ENCODE measurements around the gene PDF. TPM values are rescaled to one million over a fixed set of nuclear protein-coding genes. Genes with fewer than 3 reads are reported as not detected.
"Not testable (repeated sequence)": the region's sequence is repeated elsewhere in the genome, so short reads cannot be mapped to it uniquely, and the experiment has no call there.

The PDF gene
- total RNA-seq, 1 donor, result 14.8 TPM

GRCh38 chr16:69318177-69318910 is 12.0 kb downstream of the PDF start:
- no peak for DNase-seq (ENCODE audit: low read depth in 2 of 3, low spot score in 2 of 3)

DNA sequence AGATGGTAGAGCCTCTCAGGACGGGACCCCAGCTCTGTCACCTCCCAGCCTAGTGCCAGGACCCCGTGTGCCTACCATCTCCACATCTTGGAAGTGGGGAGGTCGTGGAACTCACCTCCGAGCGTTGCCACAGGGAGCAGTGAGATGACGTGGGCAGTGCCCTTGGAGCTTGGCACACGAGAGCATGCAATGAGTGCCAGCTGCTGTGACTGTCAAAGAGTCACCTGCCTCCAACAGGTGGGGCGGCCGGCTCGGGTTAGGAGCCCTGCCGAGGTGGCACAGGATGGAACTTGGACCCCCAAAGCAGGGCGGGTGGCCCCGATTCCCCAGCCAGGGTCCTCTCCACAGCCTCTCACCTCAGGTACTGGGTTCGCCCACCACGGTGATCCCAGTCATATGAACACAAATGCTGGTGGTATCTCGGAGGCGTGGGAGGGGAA is 13.8 kb downstream of the PDF start:
- DNase-seq (ENCODE audit: low read depth in 2 of 3, low spot score in 2 of 3), result no peak

DNA sequence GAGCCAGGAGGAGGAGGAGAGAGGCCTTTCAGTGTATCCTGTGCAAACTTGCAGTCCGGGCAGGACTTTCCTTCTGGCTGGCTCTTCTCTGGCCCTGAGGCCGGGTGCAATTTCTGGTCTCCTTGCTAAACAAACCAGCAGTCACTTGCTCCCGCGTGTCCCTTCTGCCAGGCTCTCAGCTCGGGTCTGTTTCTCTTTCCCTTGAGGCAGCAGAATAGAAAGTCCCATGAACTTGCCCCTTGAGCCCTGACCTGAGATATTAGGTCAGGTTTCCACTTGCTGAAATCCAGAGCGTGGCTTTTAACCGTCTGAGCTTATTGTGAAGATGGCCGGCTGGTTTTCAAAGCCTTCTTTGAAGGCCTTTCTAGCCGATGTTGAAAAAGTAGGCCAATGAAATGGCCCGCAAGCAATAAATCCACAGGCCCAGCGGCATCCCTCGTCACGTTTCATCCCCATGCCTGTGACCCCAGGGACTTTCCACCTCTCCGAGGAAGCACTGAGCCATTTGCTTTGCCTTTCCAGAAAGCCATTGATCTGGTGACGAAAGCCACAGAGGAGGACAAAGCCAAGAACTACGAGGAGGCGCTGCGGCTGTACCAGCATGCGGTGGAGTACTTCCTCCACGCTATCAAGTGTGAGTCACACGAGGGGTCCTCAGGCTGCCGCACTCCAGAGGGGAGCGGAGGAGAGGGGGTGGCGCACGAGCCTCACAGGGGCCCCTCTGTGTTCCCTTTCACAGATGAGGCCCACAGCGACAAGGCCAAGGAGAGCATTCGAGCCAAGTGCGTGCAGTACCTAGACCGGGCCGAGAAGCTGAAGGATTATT is 14.7 kb downstream of the PDF start:
- no peak for DNase-seq (ENCODE audit: low read depth in 2 of 3, low spot score in 2 of 3)

- no peak for DNase-seq (ENCODE audit: low read depth in 2 of 3, low spot score in 2 of 3)
Measured at GRCh38 chr16:69314534-69314933, 15.9 kb downstream of the PDF start.

DNA sequence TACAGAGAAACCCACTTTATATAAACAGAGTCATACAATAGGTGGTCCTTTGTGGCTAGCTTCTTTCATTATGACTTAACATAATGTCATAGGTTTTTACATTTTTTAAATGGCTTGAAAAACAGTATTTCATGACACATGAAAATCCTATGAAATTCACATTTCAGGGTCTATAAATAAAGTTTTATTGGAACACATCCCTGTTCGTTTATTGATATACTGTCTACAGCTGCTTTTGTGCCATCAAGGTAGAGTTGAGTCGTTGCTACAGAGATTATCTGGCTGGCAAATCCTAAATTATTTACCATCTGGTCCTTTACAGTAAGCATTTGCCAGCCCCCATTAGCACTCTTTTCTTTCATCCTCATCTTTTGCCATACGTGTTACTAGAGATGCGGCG is 16.9 kb downstream of the PDF start:
- no peak for DNase-seq (ENCODE audit: low read depth in 2 of 3, low spot score in 2 of 3)

DNA sequence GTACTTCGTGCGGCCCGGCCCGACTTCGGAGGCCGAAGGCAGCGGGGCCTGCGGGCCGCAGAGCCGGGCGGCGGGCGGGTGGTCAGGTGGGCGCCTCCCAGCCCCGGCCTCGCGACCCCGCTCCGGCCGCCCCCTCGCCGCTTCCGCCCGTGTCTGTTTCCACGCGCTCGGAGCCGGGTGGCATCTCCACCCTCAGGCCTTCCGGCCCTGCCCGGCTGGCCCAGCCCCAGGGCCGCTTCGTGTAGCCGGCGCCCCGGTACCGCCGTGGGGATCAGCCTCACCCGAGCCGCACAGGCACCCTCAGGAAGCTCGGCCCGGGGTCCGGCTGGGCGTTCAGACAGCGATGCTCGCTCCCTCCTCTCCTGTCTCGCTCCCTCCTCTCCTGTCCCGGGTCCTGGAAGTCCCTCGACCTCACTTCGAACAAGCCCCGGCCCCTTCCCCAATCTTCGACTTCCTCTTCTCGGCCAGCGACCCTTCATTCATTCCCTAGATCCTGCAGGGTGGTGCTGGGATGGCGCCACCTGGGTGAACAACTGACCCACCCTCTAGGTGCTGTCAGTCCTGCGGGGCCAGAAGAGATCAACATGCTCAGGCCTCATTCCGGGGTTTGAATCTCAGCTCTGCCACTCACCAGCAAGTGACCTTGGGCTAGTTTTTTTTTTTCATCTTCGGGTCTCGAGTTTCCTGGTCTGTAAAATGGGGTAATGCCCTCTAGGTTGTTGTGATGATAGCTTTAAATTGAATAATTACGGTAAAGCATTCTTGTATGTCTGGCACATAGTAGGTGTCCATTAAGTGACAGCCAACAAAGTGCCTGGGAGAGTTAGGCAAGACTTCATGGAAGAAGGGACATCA is 18.6 kb downstream of the PDF start:
- DNase-seq (ENCODE audit: low read depth in 2 of 3, low spot score in 2 of 3), result peak in 1 of 3 donors; percentile 34

GRCh38 chr16:69310653-69311532 is 19.5 kb downstream of the PDF start, which contains the start of gene VPS4A:
VPS4A (plus strand) TSS chr16:69311350; CDS start chr16:69311512, 162 bp downstream.
- peak; percentile 95 to 97 (median 97) for DNase-seq (ENCODE audit: low read depth in 2 of 3, low spot score in 2 of 3)

DNA sequence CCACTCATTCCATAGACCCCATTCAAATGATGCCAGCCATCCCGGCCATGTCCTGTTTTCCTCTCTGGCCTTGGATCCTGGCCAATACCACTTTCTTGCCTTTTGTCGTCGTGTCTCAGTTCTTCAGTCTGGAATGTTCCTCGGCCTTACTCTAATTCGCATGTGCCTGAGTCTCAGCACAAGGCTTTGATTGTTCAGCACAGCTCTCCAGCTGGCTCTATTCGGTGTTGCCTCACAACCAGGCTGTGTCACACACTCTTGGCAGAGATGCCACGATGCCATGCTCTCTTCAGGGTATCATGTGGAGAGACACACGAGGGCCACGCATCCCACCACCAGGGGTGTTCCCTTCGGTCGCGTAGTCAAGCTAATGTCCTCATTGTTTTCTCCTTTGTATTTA is 21.1 kb downstream of the PDF start:
- no peak for DNase-seq (ENCODE audit: low read depth in 2 of 3, low spot score in 2 of 3)

GRCh38 chr16:69307856-69308255 is 22.5 kb downstream of the PDF start:
- DNase-seq (ENCODE audit: low read depth in 2 of 3, low spot score in 2 of 3), result no peak

- DNase-seq (ENCODE audit: low read depth in 2 of 3, low spot score in 2 of 3), result no peak
Measured at GRCh38 chr16:69307091-69307490, 23.3 kb downstream of the PDF start.

- no peak for DNase-seq (ENCODE audit: low read depth in 2 of 3, low spot score in 2 of 3)
Measured at GRCh38 chr16:69306031-69306430, 24.4 kb downstream of the PDF start.

- DNase-seq (ENCODE audit: low read depth in 2 of 3, low spot score in 2 of 3), result no peak
Measured at GRCh38 chr16:69302301-69302700, 28.1 kb downstream of the PDF start.

DNA sequence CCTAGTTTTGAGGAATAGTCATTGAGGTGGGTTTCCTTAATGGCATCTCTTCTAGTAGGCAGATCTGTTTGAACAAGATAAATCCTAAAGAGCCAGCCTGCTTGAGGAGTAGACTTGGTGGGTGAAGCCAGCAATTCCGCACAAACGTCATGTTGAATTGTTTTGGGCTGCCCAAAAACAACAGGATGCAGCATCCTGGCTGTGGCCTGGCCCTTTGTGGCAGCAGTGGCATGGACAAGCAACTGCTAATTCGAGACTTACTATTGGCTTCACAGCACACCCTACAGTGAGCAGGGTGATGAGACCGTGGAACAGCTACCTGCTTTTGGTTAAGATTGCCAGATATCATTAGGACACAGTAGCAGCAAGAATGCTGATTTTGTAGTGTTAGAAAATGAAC is 28.5 kb downstream of the PDF start:
- DNase-seq (ENCODE audit: low read depth in 2 of 3, low spot score in 2 of 3), result no peak

DNA sequence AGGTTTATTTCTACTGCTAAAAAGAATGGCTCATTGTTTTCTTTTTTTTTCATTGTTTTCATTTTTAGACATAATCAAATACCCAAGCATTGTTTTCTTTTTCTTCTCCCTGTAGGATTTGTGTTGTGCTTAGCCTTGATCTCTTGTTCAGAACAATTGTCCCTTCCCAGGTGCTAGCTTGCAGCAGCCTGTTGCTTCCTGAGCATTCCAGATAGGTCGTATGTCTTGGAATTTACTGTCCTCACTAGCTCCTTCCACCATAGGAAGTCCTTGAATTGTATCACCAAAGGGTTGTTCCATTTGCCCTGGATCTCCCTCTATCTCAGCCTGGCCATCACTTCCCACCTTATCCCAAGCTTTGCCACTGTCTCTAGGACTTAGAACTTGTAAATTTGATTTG is 29.2 kb downstream of the PDF start:
- no peak for DNase-seq (ENCODE audit: low read depth in 2 of 3, low spot score in 2 of 3)

GRCh38 chr16:69298261-69298660 is 32.1 kb downstream of the PDF start:
- DNase-seq (ENCODE audit: low read depth in 2 of 3, low spot score in 2 of 3), result no peak

GRCh38 chr16:69296771-69297170 is 33.6 kb downstream of the PDF start:
- DNase-seq (ENCODE audit: low read depth in 2 of 3, low spot score in 2 of 3), result not testable (repeated sequence)

DNA sequence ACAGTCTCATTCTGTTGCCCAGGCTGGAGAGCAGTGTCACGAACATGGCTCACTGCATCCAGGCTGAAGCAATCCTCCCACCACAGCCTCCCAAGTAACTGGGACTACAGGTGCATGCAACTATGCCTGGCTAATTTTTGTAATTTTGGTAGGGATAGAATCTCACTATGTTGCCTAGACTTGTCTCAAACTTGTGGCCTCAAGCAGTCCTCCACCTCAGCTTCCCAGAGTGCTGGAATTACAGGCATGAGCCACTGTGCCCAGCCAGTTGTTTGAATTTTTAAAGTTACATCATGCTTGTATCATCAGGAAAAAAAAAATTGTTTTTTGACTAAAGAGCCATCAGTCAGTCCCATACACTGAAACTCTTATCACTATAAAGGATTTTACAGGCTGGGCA is 36.3 kb downstream of the PDF start:
- DNase-seq (ENCODE audit: low read depth in 2 of 3, low spot score in 2 of 3), result no peak

- DNase-seq (ENCODE audit: low read depth in 2 of 3, low spot score in 2 of 3), result no peak
Measured at GRCh38 chr16:69293401-69293800, 37.0 kb downstream of the PDF start.

- DNase-seq (ENCODE audit: low read depth in 2 of 3, low spot score in 2 of 3), result not testable (repeated sequence)
Measured at GRCh38 chr16:69291657-69292056, 38.7 kb downstream of the PDF start.

All from hematopoietic multipotent progenitor cell (in vitro differentiated cells).